H9 (cell line): Measurements from ENCODE around the gene CCDC102A. TPM values are rescaled to one million over a fixed set of nuclear protein-coding genes. Genes with fewer than 3 reads are reported as not detected.

Source experiments
- DNase-seq: peaks from one replicate; pipeline ENCODE4 v3.0.0-alpha.2; 2017
- H2AFZ ChIP-seq: one replicate; pipeline ENCODE4 v1.6.1; 2013; ENCODE audit warnings: mild to moderate bottlenecking, low read length, control low read depth, moderate library complexity
- H2AK5ac ChIP-seq: 2 replicates; pipeline ENCODE4 v1.6.1; 2013; ENCODE audit warnings: low read length, control low read depth, mixed read lengths; ENCODE audit not compliant: insufficient read length
- H2BK120ac ChIP-seq: one replicate; pipeline ENCODE4 v1.6.1; 2013; ENCODE audit warnings: low read depth, mild to moderate bottlenecking, low read length, control low read depth, inconsistent platforms; ENCODE audit not compliant: poor library complexity, severe bottlenecking
- H2BK12ac ChIP-seq: 2 replicates; pipeline ENCODE4 v1.6.1; 2013; ENCODE audit warnings: low read length, control low read depth, mixed read lengths, low read depth; ENCODE audit not compliant: insufficient read length
- H2BK15ac ChIP-seq: 2 replicates; pipeline ENCODE4 v1.6.1; 2013; ENCODE audit warnings: low read depth, low read length, control low read depth
- H2BK20ac ChIP-seq: one replicate; pipeline ENCODE4 v1.6.1; 2013; ENCODE audit warnings: low read depth, mild to moderate bottlenecking, low read length, control low read depth, inconsistent platforms; ENCODE audit not compliant: poor library complexity, severe bottlenecking
- H2BK5ac ChIP-seq: 2 replicates; pipeline ENCODE4 v1.6.1; 2013; ENCODE audit warnings: low read length, control low read depth, mixed read lengths; ENCODE audit not compliant: insufficient read length
- H3K14ac ChIP-seq: 2 replicates; pipeline ENCODE4 v1.6.1; 2013; ENCODE audit warnings: low read length, control low read depth; ENCODE audit not compliant: insufficient read depth
- H3K18ac ChIP-seq: 2 replicates; pipeline ENCODE4 v1.6.1; 2013; ENCODE audit warnings: low read depth, mild to moderate bottlenecking, mixed read lengths, low read length, control low read depth; ENCODE audit not compliant: insufficient read length
- H3K23ac ChIP-seq: 2 replicates; pipeline ENCODE4 v1.6.1; 2013; ENCODE audit warnings: low read length, control low read depth, mixed read lengths, low read depth; ENCODE audit not compliant: insufficient read length
- H3K23me2 ChIP-seq: 2 replicates; pipeline ENCODE4 v1.6.1; 2013; ENCODE audit warnings: low read depth, mild to moderate bottlenecking, mixed read lengths, low read length, control low read depth; ENCODE audit not compliant: insufficient read length, poor library complexity, severe bottlenecking
- H3K27ac ChIP-seq: 2 replicates; pipeline ENCODE4 v1.5.1; 2013; ENCODE audit warnings: low read length, control low read depth, mixed read lengths, low read depth; ENCODE audit not compliant: insufficient read length
- H3K27me3 ChIP-seq: 2 replicates; pipeline ENCODE4 v1.6.1; 2013; ENCODE audit warnings: low read length, control low read depth, inconsistent platforms; ENCODE audit not compliant: insufficient read depth
- H3K4ac ChIP-seq: 2 replicates; pipeline ENCODE4 v1.6.1; 2013; ENCODE audit warnings: low read depth, mild to moderate bottlenecking, control low read depth, inconsistent platforms, low read length, moderate library complexity
- H3K4me1 ChIP-seq: 2 replicates; pipeline ENCODE4 v1.6.1; 2013; ENCODE audit warnings: low read length, control low read depth, inconsistent platforms; ENCODE audit not compliant: insufficient read depth
- H3K4me2 ChIP-seq: 2 replicates; pipeline ENCODE4 v1.6.1; 2013; ENCODE audit warnings: low read length, control low read depth, mixed read lengths; ENCODE audit not compliant: insufficient read length, insufficient read depth
- H3K56ac ChIP-seq: 2 replicates; pipeline ENCODE4 v1.6.1; 2013; ENCODE audit warnings: low read depth, mild to moderate bottlenecking, mixed read lengths, low read length, control low read depth; ENCODE audit not compliant: insufficient read length
- H3K79me1 ChIP-seq: 2 replicates; pipeline ENCODE4 v1.6.1; 2013; ENCODE audit warnings: low read depth, mild to moderate bottlenecking, moderate library complexity, low read length, control low read depth, inconsistent platforms; ENCODE audit not compliant: insufficient read depth, poor library complexity, severe bottlenecking
- H3K79me2 ChIP-seq: 2 replicates; pipeline ENCODE4 v1.6.1; 2013; ENCODE audit warnings: low read length, control low read depth, inconsistent platforms; ENCODE audit not compliant: insufficient read depth
- H3K9ac ChIP-seq: 2 replicates; pipeline ENCODE4 v1.6.1; 2013; ENCODE audit warnings: low read length, control low read depth, mixed read lengths; ENCODE audit not compliant: insufficient read length; ENCODE audit errors: extremely low read depth
- H3K9me3 ChIP-seq: one replicate; pipeline ENCODE4 v1.6.1; 2013; ENCODE audit warnings: low read depth, low read length, inconsistent platforms; ENCODE audit not compliant: control insufficient read depth
- H3T11ph ChIP-seq: one replicate; pipeline ENCODE4 v1.6.1; 2013; ENCODE audit warnings: mild to moderate bottlenecking, low read length, control low read depth, inconsistent platforms
- H4K20me1 ChIP-seq: one replicate; pipeline ENCODE4 v1.6.1; 2013; ENCODE audit not compliant: control insufficient read depth, insufficient read length, insufficient read depth
- H4K5ac ChIP-seq: 2 replicates; pipeline ENCODE4 v1.6.1; 2013; ENCODE audit warnings: low read depth, mild to moderate bottlenecking, mixed read lengths, low read length, control low read depth; ENCODE audit not compliant: insufficient read length
- H4K8ac ChIP-seq: replicated peaks from 2 replicates; pipeline ENCODE4 v1.6.1; 2013; ENCODE audit warnings: low read length, control low read depth, mixed read lengths, low read depth; ENCODE audit not compliant: insufficient read length
- H4K91ac ChIP-seq: 2 replicates; pipeline ENCODE4 v1.6.1; 2013; ENCODE audit warnings: low read depth, mild to moderate bottlenecking, moderate library complexity, mixed read lengths, low read length, control low read depth; ENCODE audit not compliant: insufficient read length
- H3K27ac Mint-ChIP-seq, 3 experiments: 2 replicates in 2 of 3; 3 replicates in 1 of 3; pipeline ENCODE4 v1.8.0; 2020 to 2021; ENCODE audit warnings: mixed read lengths in 3 of 3, mild to moderate bottlenecking in 1 of 3, moderate library complexity in 1 of 3
- H3K27me3 Mint-ChIP-seq: 2 replicates; pipeline ENCODE4 v1.8.0; 2021; ENCODE audit warnings: low read depth, mild to moderate bottlenecking, moderate library complexity, mixed read lengths
- H3K36me3 Mint-ChIP-seq, 3 experiments: 2 replicates in 2 of 3; 3 replicates in 1 of 3; pipeline ENCODE4 v1.8.0; 2020 to 2021; ENCODE audit warnings: low read depth in 3 of 3, mixed read lengths in 3 of 3; ENCODE audit not compliant: insufficient read depth in 1 of 3
- H3K4me1 Mint-ChIP-seq, 2 experiments: 2 replicates each; pipeline ENCODE4 v1.8.0; 2020; ENCODE audit warnings: mixed read lengths in 2 of 2
- H3K4me3 Mint-ChIP-seq, 2 experiments: 2 replicates in 1 of 2; 3 replicates in 1 of 2; pipeline ENCODE4 v1.8.0; 2020 to 2021; ENCODE audit warnings: mild to moderate bottlenecking in 2 of 2, mixed read lengths in 2 of 2, moderate library complexity in 1 of 2
- H3K9me3 Mint-ChIP-seq, 2 experiments: 2 replicates in 1 of 2; 3 replicates in 1 of 2; pipeline ENCODE4 v1.8.0; 2020; ENCODE audit warnings: mild to moderate bottlenecking in 2 of 2, mixed read lengths in 2 of 2, moderate library complexity in 1 of 2
- CTCF ChIP-seq: fragments of 200-600 bp; sonication (generic); conservative IDR thresholded peaks from 3 replicates; pipeline ENCODE4 v1.8.0; 2021; ENCODE audit warnings: antibody characterized with exemption, mild to moderate bottlenecking
- WGBS: extraction: QIAGEN DNeasy Blood & Tissue Kit; methylation state at CpG from one replicate; pipeline ENCODE4 v1.1.7; 2013; ENCODE audit warnings: missing lambda C conversion rate, low lambda C conversion rate, mixed read lengths; ENCODE audit not compliant: insufficient read length; ENCODE audit errors: extremely low coverage; 5-methylcytosine and 5-hydroxymethylcytosine counted together
- total RNA-seq: library from RNA; stranded (reverse); gene quantifications from 2 replicates; pipeline ENCODE4 v1.2.1, GENCODE V29; 2021

The CCDC102A gene
- total RNA-seq, 1 experiment from 2014 or later, result 8.2 TPM

- H3K4me1 ChIP-seq, result peaks cover 5% of the 10 kb centered on the region; the same call in 1 of the 2 replicates
- H3K79me2 ChIP-seq, result no peaks in the 10 kb centered on the region
- H3K4me1 Mint-ChIP-seq, result peaks cover 26 to 31% of the 10 kb centered on the region in 2 experiments
- H2BK15ac ChIP-seq, result no peak overlapping the region
- H2BK120ac ChIP-seq, result no peak overlapping the region
- H3T11ph ChIP-seq, result no peak overlapping the region
- no peak overlapping the region for H4K8ac ChIP-seq
- no peak overlapping the region for H3K4me2 ChIP-seq
- H3K23ac ChIP-seq, result no peak overlapping the region
- peaks cover 4% of the 10 kb centered on the region for H3K23me2 ChIP-seq
- H3K27me3 Mint-ChIP-seq, result peaks cover 45% of the 10 kb centered on the region
- WGBS, result no CpG with 5 or more reads among the region's 12 CpGs
- H3K27ac ChIP-seq, result no peak overlapping the region
- H2BK20ac ChIP-seq, result no peak overlapping the region
- H4K91ac ChIP-seq, result no peak overlapping the region
- H2AK5ac ChIP-seq, result no peak overlapping the region
- no peak overlapping the region for H3K27ac Mint-ChIP-seq
- H3K9me3 ChIP-seq, result no peaks in the 10 kb centered on the region
- no peak overlapping the region for H3K4ac ChIP-seq
- no peaks in the 10 kb centered on the region for H3K36me3 Mint-ChIP-seq
- H4K5ac ChIP-seq, result no peak overlapping the region
- peak; percentile 18 for DNase-seq
- H2BK12ac ChIP-seq, result no peak overlapping the region
- H3K9me3 Mint-ChIP-seq, result no peaks in the 10 kb centered on the region
- no peaks in the 10 kb centered on the region for H3K79me1 ChIP-seq
- H4K20me1 ChIP-seq, result no peaks in the 10 kb centered on the region
- H3K9ac ChIP-seq, result no peak overlapping the region
- no peak overlapping the region for H2BK5ac ChIP-seq
- no peak overlapping the region; the same call in 1 of the 2 replicates for H3K14ac ChIP-seq
- H3K4me3 Mint-ChIP-seq, result no peak overlapping the region
- H2AFZ ChIP-seq, result no peak overlapping the region
- no peak for TF ChIP-seq CTCF
- H3K27me3 ChIP-seq, result no peaks in the 10 kb centered on the region; the same call in 1 of the 2 replicates
- no peak overlapping the region for H3K56ac ChIP-seq
- H3K18ac ChIP-seq, result peak overlapping the region; percentile 11
Observed at GRCh38 chr16:57540906-57541753, 4.8 kb upstream of the CCDC102A start.
